GM19351 (cell line): ENCODE measurements around the gene PDE4D.

Experiments used
- ATAC-seq: cut with Tn5 transposase; IDR thresholded peaks from one replicate; pipeline ENCODE4 v1.9.1; 2021; ENCODE audit warnings: mild to moderate bottlenecking, moderate library complexity; ENCODE audit not compliant: unreplicated experiment

The PDE4D gene

DNA sequence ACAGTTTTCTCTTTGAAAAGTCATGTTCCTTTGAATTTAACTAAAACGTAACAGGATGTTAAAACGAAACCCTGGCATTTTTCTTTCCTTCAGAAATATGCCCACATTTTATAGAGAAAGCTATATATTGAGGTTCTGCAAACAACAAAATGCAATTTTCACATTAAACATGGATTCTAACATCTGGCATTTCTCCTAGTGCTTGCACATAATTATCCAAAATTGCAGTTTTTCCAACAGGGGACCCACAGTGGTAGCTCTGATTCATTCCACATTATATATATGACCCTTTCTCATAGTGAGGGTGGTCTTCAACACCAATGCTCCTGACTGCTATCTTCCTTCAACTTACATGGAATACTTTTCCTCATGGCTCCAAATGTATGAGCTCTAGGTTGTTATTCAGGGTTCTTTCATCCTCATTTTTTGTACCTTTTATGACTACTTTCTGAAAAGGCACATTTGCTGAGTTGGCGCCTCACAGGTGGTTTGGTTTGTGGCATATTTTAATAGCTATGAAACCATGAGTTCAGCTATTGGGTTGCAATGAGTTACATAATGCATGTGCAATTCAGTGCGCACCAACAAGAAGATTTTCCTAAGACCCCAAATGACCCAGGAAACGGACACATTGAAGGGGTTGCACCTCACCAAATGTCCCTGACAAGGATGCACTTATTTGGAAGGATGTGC lies 758.9 kb downstream of the PDE4D start:
- ATAC-seq, result no peak

DNA sequence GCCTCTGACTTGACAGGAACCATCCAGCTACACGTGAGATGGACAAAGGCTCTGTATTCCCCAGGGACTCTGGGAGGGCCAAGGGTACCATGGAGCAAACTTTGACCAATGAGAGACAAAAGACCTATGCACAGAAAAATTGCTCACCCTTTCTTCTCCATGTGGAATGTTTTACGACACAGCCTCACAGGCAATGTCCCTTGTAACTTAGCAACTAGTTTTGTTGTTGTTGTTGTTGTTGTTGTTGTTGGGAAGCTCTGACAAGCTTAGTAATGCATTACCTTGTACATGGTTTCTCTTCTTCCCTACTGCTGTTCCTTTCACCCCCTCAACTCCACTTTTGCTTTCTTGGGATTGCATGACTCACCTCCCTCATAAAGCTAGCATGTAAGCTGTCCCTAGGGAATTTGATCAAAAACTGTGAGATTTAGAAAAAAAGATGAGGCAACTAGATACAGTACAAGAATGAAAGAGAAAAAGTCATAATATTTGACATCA lies 759.7 kb downstream of the PDE4D start:
- no peak for ATAC-seq

DNA sequence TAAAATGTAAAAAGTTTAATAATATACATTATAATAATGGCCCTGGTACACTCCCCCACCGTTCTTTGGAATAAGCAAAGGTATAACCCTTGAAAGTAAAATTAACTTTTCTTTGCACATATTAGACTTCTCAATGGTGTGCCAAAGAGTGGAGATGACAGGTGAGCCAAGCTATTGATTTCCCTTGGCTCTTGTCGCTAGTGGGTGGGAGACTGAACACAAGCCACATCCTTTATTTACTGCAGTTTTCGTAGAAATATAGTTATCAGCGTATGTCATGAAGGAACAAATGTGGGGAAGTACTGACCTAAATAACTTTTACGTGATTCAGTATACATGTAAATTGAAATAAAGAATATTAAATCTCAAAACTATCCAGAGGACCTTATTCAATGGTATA lies 761.4 kb downstream of the PDE4D start:
- ATAC-seq, result no peak

DNA sequence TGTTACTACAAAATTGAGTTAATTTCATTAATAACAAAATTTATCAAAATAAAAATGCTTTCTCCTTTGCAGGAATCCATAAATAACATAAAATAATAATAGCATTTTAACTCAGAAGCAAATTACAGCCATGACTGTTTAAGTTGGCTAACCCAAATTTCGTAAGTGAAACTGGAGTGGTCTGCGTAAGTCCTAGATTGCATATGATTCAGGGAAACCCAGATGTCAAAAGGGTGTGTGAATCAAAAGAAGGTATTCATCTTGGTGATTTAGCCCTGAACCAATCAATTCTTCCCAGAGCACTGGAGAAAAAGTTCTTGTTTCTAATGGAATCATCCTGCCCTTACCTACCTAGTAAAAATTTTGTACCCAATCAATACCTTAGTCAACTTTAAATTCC lies 763.1 kb downstream of the PDE4D start:
- ATAC-seq, result no peak

DNA sequence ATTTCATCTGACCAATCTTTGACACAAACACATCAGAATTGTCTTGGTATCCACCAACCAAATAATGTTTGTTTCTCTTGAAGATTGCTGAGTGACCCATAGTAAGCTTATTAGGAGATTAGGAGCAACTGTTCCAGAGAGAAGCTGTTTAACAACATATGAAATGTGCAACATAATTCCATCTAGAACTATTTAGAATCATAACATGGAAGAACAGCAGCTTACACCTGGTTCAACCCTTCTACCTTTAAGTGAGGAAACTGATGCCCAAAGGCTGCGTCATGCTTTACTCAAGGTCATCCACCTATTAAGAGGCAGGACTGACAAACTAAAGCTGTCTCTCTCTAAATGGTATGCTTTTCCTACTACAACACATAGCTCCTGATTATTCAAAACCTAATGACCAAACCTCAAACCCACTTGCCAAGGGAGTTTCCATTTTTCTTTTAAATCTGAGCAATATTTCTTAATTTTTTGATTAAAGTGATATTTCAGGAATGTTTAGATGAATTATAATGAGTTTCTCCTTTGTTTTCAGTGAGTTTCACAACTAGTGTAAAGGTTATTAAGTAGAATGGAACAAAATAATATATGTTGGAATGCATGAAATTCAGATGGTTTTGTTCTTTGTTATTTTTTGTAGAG lies 764.8 kb downstream of the PDE4D start:
- no peak for ATAC-seq

DNA sequence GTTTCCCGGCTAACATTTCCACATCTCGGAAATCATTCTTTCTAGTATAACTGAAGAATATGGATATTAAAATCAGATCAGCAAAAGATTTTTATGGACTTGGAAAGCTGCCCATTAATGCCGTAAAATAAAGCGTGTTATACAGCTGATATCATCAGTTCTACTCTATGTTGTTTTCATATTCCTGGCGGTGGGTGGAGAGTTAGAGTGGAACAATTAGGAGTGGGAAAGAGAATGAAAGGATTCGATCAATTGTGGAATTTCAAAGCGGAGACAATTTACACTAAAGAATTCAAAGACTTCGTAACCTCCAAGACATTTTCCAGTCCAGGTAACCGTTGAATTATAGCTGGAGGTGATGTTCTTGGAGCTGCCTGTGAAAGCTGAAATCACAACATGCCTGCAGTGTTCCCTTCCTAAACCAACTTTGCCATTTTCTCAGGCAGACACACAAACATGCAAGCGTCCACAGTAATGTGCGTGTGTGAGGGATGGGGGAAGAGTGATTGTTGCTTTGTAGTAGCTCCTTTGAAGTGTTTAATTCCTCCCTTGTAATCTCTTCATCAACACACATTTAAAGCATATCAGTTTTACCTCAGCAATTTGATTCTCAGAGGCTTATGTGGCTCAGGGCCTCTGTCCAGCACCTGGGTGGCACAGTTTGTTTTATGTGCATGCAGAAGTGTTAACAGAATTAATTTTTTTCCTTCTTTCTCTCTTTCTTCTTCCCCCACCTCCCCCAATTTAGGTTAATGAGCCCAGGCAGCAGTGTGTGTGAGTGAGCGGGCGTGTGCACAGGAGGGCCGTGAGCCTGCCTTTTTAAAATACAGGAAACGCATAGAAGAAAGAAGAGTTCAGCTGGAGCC lies 766.6 kb downstream of the PDE4D start:
- no peak for ATAC-seq

DNA sequence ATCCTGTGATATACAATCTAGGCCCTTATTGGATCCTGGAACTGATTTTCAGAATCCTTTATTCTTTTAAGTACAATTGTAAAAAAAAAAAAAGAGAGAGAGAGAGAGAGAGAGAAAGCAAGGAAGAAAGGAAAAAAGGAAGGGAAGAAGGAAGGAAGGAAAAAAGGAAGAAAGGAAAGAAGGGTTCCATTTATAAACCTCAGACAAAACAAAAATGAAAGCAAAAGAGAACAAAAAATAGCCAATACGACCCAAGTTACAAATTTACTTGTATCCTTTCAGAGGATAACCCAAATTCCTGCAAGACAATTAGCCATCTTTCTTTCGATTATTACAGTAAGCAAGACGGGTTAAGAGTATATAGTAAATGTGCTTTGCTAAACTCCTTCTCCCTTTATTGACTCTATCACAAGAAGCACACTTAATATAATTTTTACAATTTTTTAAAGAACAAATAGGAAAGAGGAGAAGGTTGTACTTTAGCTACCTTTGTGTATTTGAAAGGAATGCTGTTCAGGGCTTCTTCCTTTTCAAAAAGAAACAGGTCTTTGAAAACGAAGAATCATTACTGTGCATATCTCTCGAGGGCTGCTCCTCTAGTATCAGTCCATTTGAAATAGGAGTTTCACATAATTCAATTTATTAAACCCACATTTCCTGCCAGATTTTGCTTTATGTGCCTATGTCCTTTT lies 767.4 kb downstream of the PDE4D start:
- no peak for ATAC-seq

DNA sequence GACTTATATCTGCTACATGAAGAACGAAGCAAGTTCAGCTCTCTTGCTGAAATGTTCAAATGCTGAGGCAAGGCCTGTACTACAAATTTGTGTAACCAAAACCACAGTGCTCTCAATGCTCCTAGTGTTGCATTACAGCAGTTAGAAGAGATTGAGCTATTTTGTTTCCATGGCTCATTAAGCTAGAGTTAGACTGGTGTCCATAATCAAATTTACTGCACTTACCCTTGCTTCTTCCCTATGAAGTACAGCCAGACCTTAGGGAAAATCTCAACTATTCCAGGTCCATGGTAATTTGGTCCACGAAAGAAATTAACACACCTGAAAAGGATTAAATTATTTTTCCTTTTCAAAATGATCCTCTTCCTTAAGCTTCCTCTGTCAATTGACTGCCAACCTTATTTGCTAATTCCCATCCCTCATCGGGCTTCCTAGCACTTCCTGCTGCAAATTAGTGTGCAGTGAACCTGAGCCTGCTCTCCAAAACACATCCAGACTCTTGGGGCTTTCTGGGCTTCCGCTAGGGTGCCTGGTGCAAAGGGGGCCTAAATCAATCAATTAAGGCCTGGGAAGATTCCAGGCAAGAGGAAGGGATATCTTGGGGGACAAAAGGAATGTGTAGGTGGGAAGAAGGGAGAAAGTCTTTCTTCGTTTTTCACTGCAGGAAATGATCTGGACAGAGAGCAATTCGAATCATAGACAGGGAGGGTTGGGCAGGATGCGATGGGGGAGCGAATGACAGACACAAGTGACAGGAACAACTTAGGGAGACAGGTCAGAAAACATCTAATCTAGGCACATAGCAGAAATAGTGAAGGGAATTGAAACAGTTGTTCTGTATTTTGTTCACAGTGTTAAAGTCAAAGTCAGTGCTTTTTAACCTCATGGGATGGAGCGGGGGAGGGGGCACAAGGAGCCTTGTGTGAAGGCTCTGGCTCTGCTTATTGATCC lies 768.2 kb downstream of the PDE4D start:
- no peak for ATAC-seq

DNA sequence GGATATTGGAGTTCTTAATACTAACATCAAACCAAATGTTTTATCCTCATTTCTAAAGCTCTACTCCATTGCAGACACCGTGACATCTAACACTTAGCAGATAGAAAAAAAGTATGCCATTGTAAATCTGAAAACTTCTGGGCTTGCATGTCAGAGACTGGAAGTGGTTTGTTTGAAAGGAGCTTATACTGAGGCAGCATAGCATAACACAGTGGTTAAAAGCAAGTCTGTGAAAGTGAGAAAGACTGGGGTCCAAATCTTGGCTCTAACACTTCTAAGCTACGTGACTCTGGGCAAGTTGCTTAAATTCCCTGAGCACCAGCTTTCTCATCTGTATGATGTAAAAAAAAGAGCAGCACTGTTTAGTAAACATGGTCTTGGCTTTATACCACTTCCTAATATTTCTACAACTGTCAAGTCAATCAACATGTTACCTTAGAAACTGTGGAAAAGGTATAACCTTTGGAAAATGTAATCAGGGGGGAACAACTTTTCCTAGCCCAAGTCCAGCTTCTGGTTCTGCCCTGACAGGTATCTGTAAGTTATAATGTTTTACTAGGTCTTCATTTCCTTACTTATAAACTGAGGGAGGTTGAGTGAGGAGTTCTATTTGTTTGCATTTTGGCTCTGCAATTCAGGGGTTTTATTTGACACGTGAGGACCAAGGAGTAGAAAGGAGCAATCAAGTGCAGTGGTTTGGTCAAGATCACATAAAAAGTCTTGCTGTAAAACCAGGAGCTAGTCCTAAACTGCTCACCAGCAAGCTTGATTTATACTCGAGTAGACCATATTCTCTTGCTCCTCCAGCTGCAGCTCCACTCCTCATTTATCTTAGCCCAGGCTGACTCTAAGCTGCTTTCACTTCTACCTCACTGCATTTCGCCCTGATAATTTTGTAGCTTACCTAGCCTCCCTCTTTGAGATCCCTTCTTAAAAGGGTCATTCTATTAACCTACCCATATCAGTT lies 769.6 kb downstream of the PDE4D start:
- no peak for ATAC-seq

DNA sequence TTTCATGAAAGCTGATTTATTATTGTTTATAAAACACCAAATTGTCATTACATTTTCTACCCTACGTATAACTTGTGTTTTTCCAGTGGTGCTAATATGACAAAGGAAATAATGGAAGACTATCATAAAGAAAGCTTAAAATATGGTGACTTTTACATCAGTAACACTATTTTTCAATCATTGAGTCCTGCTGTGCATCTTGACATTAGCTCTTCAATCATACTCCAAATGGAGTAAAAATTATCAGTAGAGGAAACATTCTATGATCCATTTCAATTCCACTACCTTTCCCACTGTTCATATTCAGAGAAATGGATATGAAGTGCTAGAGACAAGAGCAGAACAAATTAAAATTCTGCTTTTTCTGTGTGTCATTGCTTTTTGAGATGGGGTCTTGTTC lies 774.0 kb downstream of the PDE4D start:
- ATAC-seq, result no peak

DNA sequence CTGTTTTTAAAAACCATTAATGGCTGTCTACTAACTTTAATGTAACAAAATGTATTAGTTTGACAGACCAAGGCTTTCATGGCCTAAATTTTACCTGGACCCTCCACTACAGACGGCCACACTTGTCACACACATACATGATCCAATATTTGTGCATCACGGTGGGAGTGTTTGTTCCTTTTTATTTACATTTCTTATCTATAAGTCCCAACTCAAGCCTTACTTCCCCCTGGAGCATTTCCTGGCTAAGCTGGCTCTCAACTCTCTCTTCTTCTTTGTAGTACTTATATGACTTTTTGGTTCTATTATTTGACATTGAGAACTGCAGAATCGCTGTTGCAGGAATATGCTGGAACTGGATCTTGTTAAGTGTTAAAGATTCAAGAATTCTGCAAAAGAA lies 776.2 kb downstream of the PDE4D start:
- ATAC-seq, result no peak

DNA sequence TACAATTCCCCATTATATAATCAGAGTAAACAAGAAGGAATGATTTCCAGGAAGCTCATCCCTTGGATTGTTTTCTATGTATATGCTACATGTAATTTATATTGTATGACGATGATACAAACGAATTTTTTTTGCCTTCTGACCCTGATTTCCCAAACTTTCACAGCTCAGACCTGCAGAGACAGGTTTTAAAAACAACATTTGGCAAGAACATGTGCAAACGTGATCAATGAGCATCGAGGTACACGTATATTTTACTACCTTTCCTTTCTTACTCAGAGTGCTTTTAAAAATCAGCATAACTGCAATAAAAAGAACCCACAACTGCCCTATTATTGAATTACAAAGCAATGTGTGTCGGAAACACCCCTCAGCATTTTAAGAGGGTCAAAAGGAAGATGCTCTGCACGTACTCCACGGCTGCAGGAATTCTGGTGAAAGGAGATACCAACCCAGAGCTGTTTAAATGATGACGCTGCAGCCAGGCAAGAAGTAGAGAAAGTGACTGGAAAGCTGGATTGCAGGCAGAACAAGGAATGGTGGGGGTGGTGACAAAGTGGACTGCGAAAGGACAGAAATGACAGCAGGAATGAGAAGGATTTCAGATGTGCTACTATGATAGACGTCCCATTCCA lies 777.2 kb downstream of the PDE4D start:
- no peak for ATAC-seq

DNA sequence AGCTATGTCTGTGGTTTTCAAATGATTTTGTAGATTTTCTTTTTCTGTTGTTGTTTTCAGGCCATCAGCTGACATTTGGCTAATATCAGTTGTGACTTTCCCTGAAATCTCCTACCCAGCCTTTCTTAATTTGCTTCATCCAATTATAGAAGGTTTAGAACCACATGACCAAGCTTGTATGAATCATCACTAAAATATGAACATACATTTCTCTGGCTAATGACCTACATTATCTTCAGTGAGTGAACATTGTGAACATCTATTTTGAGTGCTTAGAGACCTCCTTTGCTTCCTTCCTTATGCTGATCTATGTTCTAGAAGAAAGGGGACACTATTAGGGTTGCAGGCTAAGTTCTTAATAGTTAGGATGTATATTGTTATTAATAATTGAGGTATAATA lies 778.2 kb downstream of the PDE4D start:
- ATAC-seq, result no peak

DNA sequence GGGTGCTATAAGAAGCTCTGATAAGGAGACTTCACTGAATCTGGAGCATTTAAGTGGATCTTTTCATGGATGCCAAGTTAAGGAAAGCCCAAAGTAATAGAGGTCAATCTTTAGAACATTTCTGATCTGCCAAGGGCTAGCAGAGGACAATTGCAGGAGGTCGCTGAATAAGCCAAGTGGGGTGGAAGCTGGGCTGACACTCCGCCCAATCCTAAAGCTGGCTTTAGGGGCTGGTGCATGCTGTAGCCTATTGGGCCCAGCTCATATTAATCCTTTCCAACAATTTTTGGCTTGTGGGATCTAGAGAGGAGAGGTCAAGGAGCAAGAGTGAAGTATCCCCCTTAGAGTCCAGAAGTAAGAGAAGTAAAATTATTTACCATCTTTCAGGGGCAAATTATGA lies 784.1 kb downstream of the PDE4D start:
- ATAC-seq, result no peak

DNA sequence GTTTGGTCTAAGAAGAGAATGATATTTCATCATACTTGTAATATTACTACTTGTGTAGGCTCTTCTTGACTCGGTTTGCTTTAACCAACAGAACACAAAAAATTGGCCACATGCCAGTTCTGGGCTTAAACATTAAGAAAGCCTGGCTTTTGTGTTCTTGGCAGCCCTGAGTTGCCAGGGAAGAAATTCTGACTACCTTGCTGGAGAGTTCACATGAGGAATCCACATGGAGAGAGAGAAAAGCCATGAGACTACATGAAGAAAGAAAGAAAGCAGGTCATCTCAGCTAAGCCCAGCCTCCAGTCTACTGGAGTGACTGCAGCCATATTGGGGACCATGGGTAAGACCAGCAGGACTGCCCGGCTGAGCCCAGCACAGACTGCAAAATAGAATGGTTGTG lies 785.8 kb downstream of the PDE4D start:
- ATAC-seq, result no peak

DNA sequence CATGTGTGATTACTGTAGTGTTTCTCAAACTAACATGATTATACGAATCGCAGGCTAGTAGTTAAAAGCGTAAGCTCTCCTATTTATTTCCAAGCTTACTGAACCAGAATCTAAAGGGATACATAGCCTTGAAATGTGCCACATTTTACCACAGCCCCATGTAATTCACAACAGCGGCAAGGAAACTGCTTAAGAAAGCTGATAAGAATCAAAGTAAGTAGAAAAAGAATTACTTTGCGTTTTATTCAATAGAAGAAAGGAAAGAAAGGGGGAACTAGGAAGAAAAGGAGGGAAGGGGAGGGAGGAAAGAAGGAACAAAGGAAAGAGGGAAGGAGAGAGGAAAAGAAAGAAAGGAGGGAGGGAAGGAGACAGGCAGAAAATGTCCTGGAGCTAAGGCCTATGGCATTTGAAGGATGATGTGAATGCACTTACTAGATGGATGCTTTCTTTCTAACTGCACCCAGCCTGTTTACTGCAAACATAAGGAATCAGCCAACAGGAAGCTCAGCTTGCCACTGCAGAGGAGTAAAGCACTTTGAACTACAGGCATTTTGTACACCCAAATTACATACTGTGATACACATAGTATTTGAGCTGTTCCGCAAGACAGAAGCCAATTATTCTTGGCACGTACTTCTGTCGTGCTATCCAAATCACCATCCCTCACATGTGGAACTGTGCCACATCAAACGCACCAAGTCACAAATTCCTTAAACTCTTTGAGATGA lies 789.0 kb downstream of the PDE4D start:
- no peak for ATAC-seq

DNA sequence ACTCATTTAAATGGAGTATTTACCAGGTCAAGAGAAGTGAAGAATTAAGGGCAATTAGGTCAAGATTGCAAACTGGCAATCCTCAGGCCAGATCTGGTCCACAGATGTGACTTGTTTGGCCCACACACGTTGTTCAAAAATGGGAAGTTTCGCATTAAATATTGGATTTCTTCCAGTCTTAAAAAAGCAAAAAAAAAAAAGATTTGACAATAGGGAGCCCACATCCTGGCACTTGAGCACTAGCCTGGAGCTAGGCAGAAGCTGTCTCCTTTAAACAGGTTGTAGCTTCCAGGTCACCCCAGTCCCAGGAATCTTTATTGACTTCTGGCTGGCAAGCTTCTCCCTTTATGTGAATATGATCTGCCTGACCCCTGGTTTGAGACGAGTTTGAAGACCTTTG lies 790.2 kb downstream of the PDE4D start:
- ATAC-seq, result no peak

DNA sequence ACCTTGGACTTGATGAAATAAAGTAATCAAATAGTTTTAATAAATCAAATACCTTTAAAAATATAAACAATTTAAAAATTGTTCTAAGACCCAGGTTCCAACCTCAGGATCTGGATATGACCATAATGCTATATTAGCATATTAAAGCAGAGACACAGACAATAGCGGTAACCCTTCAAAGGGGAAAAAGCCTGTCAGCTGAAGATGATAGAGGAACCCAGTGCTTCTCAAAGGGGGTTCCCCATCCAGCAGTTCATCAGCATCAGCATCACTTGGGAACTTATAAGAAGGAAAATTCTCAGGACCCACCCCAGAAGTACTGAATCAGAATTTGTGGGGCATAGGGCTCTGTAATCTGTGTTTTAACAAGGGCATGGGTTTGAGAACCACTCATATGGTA lies 791.1 kb downstream of the PDE4D start:
- ATAC-seq, result no peak
